A673 (cell line): Measurements from ENCODE around the gene C1QTNF4. TPM values are rescaled to one million over a fixed set of nuclear protein-coding genes. Genes with fewer than 3 reads are reported as not detected.

Experiments used
- BruUV-seq: library from RNA; stranded (reverse); fragments of 400-500 nt; replicated peaks from 2 replicates; lab custom pipeline; 2021; lab: Mats Ljungman, UMichigan
- CTCF ChIA-PET: fragments of 300-600 bp; sonication (Branson Sonifier 250); formaldehyde crosslinking; loops from one replicate; lab custom pipeline; 2022; ENCODE audit warnings: antibody characterized with exemption; lab: Charles Lee
- POLR2A ChIA-PET: fragments of 300-600 bp; sonication (Branson Sonifier 250); formaldehyde crosslinking; loops from one replicate; lab custom pipeline; 2022; ENCODE audit warnings: antibody characterized with exemption; ENCODE audit not compliant: low non-redundant PET; lab: Charles Lee
- DNase-seq: peaks from one replicate; pipeline ENCODE4 v3.0.0-alpha.2; 2015; ENCODE audit warnings: low spot score
- H3K27ac ChIP-seq: fragments of 200-600 bp; sonication (generic); 2 replicates; pipeline ENCODE4 v1.5.1; 2016; ENCODE audit warnings: mixed run types, low read depth, mild to moderate bottlenecking, mixed read lengths, antibody characterized with exemption, low read length; ENCODE audit not compliant: poor library complexity, severe bottlenecking
- H3K27me3 ChIP-seq: fragments of 200-600 bp; sonication (generic); replicated peaks from 2 replicates; pipeline ENCODE4 v1.6.1; 2017; ENCODE audit warnings: mixed run types, low read depth, mild to moderate bottlenecking, mixed read lengths, antibody characterized with exemption, low read length; ENCODE audit not compliant: insufficient read depth, poor library complexity
- H3K36me3 ChIP-seq: fragments of 200-600 bp; sonication (generic); 2 replicates; pipeline ENCODE4 v1.6.1; 2016; ENCODE audit warnings: mixed run types, mild to moderate bottlenecking, mixed read lengths, antibody characterized with exemption, low read length; ENCODE audit not compliant: insufficient read depth, poor library complexity, severe bottlenecking
- H3K4me1 ChIP-seq: fragments of 200-600 bp; sonication (generic); 2 replicates; pipeline ENCODE4 v1.6.1; 2017; ENCODE audit warnings: mixed run types, mild to moderate bottlenecking, mixed read lengths, antibody characterized with exemption, low read length; ENCODE audit not compliant: insufficient read depth, poor library complexity, severe bottlenecking
- H3K4me3 ChIP-seq: fragments of 200-600 bp; sonication (generic); 2 replicates; pipeline ENCODE4 v1.5.1; 2016; ENCODE audit warnings: low read depth, mixed run types, mild to moderate bottlenecking, mixed read lengths, low read length; ENCODE audit not compliant: poor library complexity, severe bottlenecking
- H3K9me3 ChIP-seq: fragments of 200-600 bp; sonication (generic); 2 replicates; pipeline ENCODE4 v1.6.1; 2016; ENCODE audit warnings: mixed run types, low read depth, mild to moderate bottlenecking, mixed read lengths, antibody characterized with exemption, low read length; ENCODE audit not compliant: poor library complexity, severe bottlenecking
- CTCF ChIP-seq: fragments of 300-800, 200-600 bp; sonication (generic); conservative IDR thresholded peaks from 2 replicates; pipeline ENCODE4 v1.5.1; 2017; ENCODE audit warnings: low read depth, mild to moderate bottlenecking, antibody characterized with exemption, low read length, moderate library complexity, mixed read lengths
- EZH2 ChIP-seq: fragments of 200-600 bp; sonication (generic); IDR thresholded peaks from 2 replicates; pipeline ENCODE4 v1.6.1; 2017; ENCODE audit warnings: borderline replicate concordance, low read depth, mild to moderate bottlenecking, mixed read lengths, antibody characterized with exemption, low read length; ENCODE audit not compliant: poor library complexity, severe bottlenecking
- intact Hi-C: fragments of 100-400 bp; cut with micrococcal nuclease; formaldehyde crosslinking; loops from one replicate; pipeline ENCODE4 v1.10.0; 2022; ENCODE audit not compliant: unreplicated experiment
- total RNA-seq: library from RNA; stranded (reverse); gene quantifications from 2 replicates; pipeline ENCODE4 v1.2.3, GENCODE V29; 2021

C1QTNF4 gene
- total RNA-seq, 1 experiment from 2014 or later = 0.41 TPM

DNA sequence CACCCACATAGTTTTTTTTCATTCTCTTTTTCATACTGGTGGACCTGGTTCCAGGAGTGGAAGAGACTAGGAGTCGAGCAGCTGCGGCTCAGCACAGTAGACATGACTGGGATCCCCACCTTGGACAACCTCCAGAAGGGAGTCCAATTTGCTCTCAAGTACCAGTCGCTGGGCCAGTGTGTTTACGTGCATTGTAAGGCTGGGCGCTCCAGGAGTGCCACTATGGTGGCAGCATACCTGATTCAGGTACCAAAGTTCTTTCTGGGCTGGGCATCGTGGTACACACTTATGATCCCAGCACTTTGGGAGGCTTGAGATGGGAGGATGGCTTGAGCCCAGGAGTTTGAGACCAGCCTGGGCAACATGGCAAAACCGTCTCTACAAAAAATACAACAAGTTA lies 24.6 kb downstream of the C1QTNF4 start:
- POLR2A ChIA-PET = no interaction called here
- DNase-seq = no peak
- no peaks in the 10 kb centered on the region for H3K27me3 ChIP-seq
- CTCF ChIA-PET = no interaction called here
- H3K36me3 ChIP-seq = peaks cover 38% of the 10 kb centered on the region
- TF ChIP-seq CTCF (no peak), EZH2 (no peak)
- intact Hi-C loops = loop anchor here (10.0 kb wide), 1 partner anchor 285 kb away; no protein-coding TSS in a partner anchor
- H3K9me3 ChIP-seq = no peaks in the 10 kb centered on the region
- BruUV-seq = no TSS peak
- no peak overlapping the region for H3K4me3 ChIP-seq
- no peak overlapping the region for H3K27ac ChIP-seq
- peaks cover 6% of the 10 kb centered on the region for H3K4me1 ChIP-seq

DNA sequence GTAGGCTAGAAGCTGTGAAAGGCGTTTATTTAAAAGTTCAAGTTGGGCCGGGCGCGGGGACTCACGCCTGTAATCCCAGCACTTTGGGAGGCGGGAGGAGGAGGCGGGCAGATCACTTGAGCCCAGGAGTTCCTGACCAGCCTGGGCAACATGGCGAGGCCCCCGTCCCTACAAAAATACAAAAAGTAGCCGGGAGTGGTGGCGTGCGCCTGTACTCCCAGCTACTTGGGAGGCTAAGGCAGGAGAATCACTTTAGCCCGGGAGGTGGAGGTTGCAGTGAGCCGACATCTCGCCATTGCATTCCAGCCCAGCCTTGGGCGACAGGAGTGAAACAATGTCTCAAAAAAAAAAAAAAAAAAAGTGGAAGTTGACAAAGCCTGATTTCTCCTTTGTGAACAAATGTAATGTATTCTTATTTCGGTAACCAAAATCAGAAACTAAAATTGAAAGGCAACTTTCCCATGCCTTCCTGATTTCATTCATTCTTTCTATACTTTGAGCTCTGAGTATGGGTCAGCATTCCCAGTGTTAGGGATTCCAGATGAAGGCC lies 28.0 kb downstream of the C1QTNF4 start:
- peak overlapping the region; percentile 90 for H3K27ac ChIP-seq
- H3K36me3 ChIP-seq = peaks cover 5% of the 10 kb centered on the region
- POLR2A ChIA-PET = interaction anchor here (0.6 kb wide), 1 partner anchor 99 kb away, joined by 3 read pairs; no protein-coding TSS in a partner anchor
- BruUV-seq = no TSS peak
- no peaks in the 10 kb centered on the region for H3K27me3 ChIP-seq
- CTCF ChIA-PET = interaction anchor here (0.9 kb wide), 1 partner anchor 13 kb away, joined by 4 read pairs; no protein-coding TSS in a partner anchor
- peaks cover 10% of the 10 kb centered on the region for H3K4me1 ChIP-seq
- H3K9me3 ChIP-seq = no peaks in the 10 kb centered on the region
- peak overlapping the region; percentile 73 for H3K4me3 ChIP-seq
- DNase-seq = no peak
- intact Hi-C loops = loop anchor here (10.0 kb wide), 1 partner anchor 289 kb away; no protein-coding TSS in a partner anchor
- TF ChIP-seq CTCF (no peak), EZH2 (no peak)

DNA sequence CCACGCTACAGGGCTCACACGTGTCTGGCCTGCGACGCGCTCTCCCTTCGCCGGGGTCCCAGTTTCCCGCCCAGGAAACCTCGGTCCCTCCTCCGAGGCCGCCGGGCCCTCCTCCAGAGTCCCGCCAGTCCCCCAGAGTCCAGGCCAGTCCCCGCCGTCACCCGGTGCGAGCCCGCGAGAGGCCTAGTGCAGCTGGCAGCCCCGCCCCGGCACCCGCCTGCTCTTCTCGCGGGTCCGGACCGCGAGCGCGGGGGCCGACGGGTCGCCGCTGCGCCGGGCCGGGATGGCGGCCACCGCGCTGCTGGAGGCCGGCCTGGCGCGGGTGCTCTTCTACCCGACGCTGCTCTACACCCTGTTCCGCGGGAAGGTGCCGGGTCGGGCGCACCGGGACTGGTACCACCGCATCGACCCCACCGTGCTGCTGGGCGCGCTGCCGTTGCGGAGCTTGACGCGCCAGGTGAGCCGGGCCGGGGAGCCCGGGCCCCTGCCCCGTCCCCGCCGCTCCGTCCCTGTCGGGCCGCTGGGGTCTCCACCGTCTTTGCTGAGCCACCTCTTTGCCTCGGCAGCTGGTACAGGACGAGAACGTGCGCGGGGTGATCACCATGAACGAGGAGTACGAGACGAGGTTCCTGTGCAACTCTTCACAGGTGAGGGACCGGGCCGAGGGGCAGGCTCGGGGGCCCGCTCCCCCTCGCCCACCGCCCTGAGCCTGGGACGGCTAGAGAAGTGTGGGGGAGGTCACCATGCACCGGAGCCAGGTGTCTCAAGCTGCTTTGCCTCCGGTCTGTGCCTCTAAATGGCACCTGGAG lies 28.7 kb downstream of the C1QTNF4 start, which contains the start of gene PTPMT1:
Gene PTPMT1, plus strand, starts transcription at position 260 of the 809 bp plus-strand sequence. Its CDS starts 24 bp downstream, at position 284.
- Histone ChIP-seq H3K4me1 (peaks cover 10% of the 10 kb centered on the region), H3K27me3 (no peaks in the 10 kb centered on the region), H3K27ac (peak within 1 kb of the TSS; percentile 90), H3K36me3 (no peaks in the 10 kb centered on the region), H3K9me3 (no peaks in the 10 kb centered on the region), H3K4me3 (peak within 1 kb of the TSS; percentile 73)
- DNase-seq = peak; percentile 91
- no peak for TF ChIP-seq EZH2
- no peak for TF ChIP-seq CTCF
- intact Hi-C loops = loop anchor here (10.0 kb wide), 1 partner anchor 289 kb away; no protein-coding TSS in a partner anchor
- CTCF ChIA-PET = interaction anchor here (0.9 kb wide), 1 partner anchor 12 kb away, joined by 4 read pairs; no protein-coding TSS in a partner anchor
- no TSS peak for BruUV-seq
- POLR2A ChIA-PET = no interaction called here
